ENCODE results near the gene VSTM2B.
"Not testable (repeated sequence)": the region's sequence is repeated elsewhere in the genome, so short reads cannot be mapped to it uniquely, and the experiment has no call there.

The VSTM2B gene

DNA sequence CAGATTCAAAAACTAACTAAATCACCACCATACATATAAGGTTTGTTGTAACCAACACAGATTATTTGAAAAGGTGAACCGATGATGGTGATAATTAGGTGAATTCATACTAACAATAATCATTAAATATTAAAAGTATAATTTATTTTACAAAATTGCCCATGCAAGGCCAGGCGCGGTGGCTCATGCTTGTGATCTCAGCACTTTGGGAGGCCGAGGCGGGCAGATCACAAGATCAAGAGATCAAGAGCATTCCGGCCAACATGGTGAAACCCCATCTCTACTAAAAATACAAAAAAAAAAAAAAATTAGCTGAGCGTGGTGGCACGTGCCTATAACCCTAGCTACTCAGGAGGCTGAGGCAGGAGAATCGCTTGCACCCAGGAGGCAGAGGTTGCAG is 38.8 kb upstream of the VSTM2B start:
- H3K27me3 ChIP-seq (ENCODE audit: control insufficient read depth in 3 of 3, insufficient read depth in 3 of 3, low read depth in 1 of 3, low read length in 3 of 3); H3K4me3 ChIP-seq (ENCODE audit: low read length in 2 of 2); H2BK120ac ChIP-seq (ENCODE audit: low read depth, low read length); H4K8ac ChIP-seq (ENCODE audit: low read depth, low read length); H3K18ac ChIP-seq (ENCODE audit: low read length); H3K23ac ChIP-seq (ENCODE audit: low read depth, low read length, poor library complexity); H2BK12ac ChIP-seq (ENCODE audit: low read length); H3K4me1 ChIP-seq (ENCODE audit: control insufficient read depth in 2 of 2, insufficient read depth in 1 of 2, low read depth in 1 of 2, low read length in 2 of 2); H3K4me2 ChIP-seq (ENCODE audit: insufficient read depth, low read length, poor library complexity, severe bottlenecking); H3K4ac ChIP-seq (ENCODE audit: low read length); H2BK5ac ChIP-seq (ENCODE audit: low read length); H3K9ac ChIP-seq (ENCODE audit: low read depth, low read length, poor library complexity); H3K36me3 ChIP-seq (replicated peaks in 1 of 2; ENCODE audit: control insufficient read depth in 2 of 2, insufficient read depth in 2 of 2, low read length in 2 of 2); H2AK5ac ChIP-seq (ENCODE audit: low read depth, low read length); H3K79me1 ChIP-seq (ENCODE audit: low read depth, low read length); H2BK15ac ChIP-seq (ENCODE audit: low read length); H2AFZ ChIP-seq (ENCODE audit: low read length); H3K14ac ChIP-seq (ENCODE audit: low read length); H3K27ac ChIP-seq (replicated peaks; ENCODE audit: low read length); H4K91ac ChIP-seq (ENCODE audit: low read depth, low read length, poor library complexity); DNase-seq (ENCODE audit: low spot score); H3K9me3 ChIP-seq (replicated peaks in 1 of 2; ENCODE audit: control insufficient read depth in 2 of 2, insufficient read depth in 1 of 2, low read depth in 1 of 2, low read length in 2 of 2): not testable (repeated sequence)
- no CpG with 5 or more reads among the region's 9 CpGs for WGBS, 2 donors (ENCODE audit: extremely low coverage in 2 of 2, insufficient read length in 2 of 2, insufficient replicate concordance in 1 of 2)

GRCh38 chr19:29487432-29487831 is 38.4 kb upstream of the VSTM2B start:
- no peak overlapping the region for H2BK5ac ChIP-seq (ENCODE audit: low read length)
- peaks cover 0 to 1% (median 0%) of the 10 kb centered on the region in 3 experiments for H3K27me3 ChIP-seq (ENCODE audit: control insufficient read depth in 3 of 3, insufficient read depth in 3 of 3, low read depth in 1 of 3, low read length in 3 of 3)
- no peak overlapping the region for H2BK12ac ChIP-seq (ENCODE audit: low read length)
- no peaks in the 10 kb centered on the region for H3K79me1 ChIP-seq (ENCODE audit: low read depth, low read length)
- H3K18ac ChIP-seq (ENCODE audit: low read length): no peak overlapping the region
- H2AK5ac ChIP-seq (ENCODE audit: low read depth, low read length): no peak overlapping the region
- no peak overlapping the region for H3K27ac ChIP-seq (replicated peaks; ENCODE audit: low read length)
- H3K4me3 ChIP-seq (ENCODE audit: low read length in 2 of 2): no peak overlapping the region
- H3K9ac ChIP-seq (ENCODE audit: low read depth, low read length, poor library complexity): no peak overlapping the region
- no peak overlapping the region for H4K91ac ChIP-seq (ENCODE audit: low read depth, low read length, poor library complexity)
- H3K4me2 ChIP-seq (ENCODE audit: insufficient read depth, low read length, poor library complexity, severe bottlenecking): no peak overlapping the region
- H3K4me1 ChIP-seq (ENCODE audit: control insufficient read depth in 2 of 2, insufficient read depth in 1 of 2, low read depth in 1 of 2, low read length in 2 of 2): no peaks in the 10 kb centered on the region
- no peak overlapping the region for H2BK15ac ChIP-seq (ENCODE audit: low read length)
- H2AFZ ChIP-seq (ENCODE audit: low read length): no peak overlapping the region
- no peak overlapping the region for H3K4ac ChIP-seq (ENCODE audit: low read length)
- no peaks in the 10 kb centered on the region for H3K9me3 ChIP-seq (replicated peaks in 1 of 2; ENCODE audit: control insufficient read depth in 2 of 2, insufficient read depth in 1 of 2, low read depth in 1 of 2, low read length in 2 of 2)
- H3K23ac ChIP-seq (ENCODE audit: low read depth, low read length, poor library complexity): no peak overlapping the region
- H2BK120ac ChIP-seq (ENCODE audit: low read depth, low read length): no peak overlapping the region
- H4K8ac ChIP-seq (ENCODE audit: low read depth, low read length): no peak overlapping the region
- no peak for DNase-seq (ENCODE audit: low spot score)
- WGBS, 2 donors (ENCODE audit: extremely low coverage in 2 of 2, insufficient read length in 2 of 2, insufficient replicate concordance in 1 of 2): no CpG with 5 or more reads among the region's 7 CpGs
- H3K14ac ChIP-seq (ENCODE audit: low read length): no peak overlapping the region
- no peaks in the 10 kb centered on the region for H3K36me3 ChIP-seq (replicated peaks in 1 of 2; ENCODE audit: control insufficient read depth in 2 of 2, insufficient read depth in 2 of 2, low read length in 2 of 2)

GRCh38 chr19:29488316-29488715 is 37.5 kb upstream of the VSTM2B start:
- Histone ChIP-seq H4K8ac (ENCODE audit: low read depth, low read length) (no peak overlapping the region), H3K36me3 (replicated peaks in 1 of 2; ENCODE audit: control insufficient read depth in 2 of 2, insufficient read depth in 2 of 2, low read length in 2 of 2) (no peaks in the 10 kb centered on the region), H2BK5ac (ENCODE audit: low read length) (no peak overlapping the region), H2BK120ac (ENCODE audit: low read depth, low read length) (no peak overlapping the region), H3K27me3 (ENCODE audit: control insufficient read depth in 3 of 3, insufficient read depth in 3 of 3, low read depth in 1 of 3, low read length in 3 of 3) (peaks cover 0 to 6% (median 0%) of the 10 kb centered on the region in 3 experiments), H3K4me3 (ENCODE audit: low read length in 2 of 2) (no peak overlapping the region), H3K79me1 (ENCODE audit: low read depth, low read length) (no peaks in the 10 kb centered on the region), H4K91ac (ENCODE audit: low read depth, low read length, poor library complexity) (no peak overlapping the region), H3K4ac (ENCODE audit: low read length) (no peak overlapping the region), H3K23ac (ENCODE audit: low read depth, low read length, poor library complexity) (no peak overlapping the region), H3K27ac (replicated peaks; ENCODE audit: low read length) (no peak overlapping the region), H3K4me1 (ENCODE audit: control insufficient read depth in 2 of 2, insufficient read depth in 1 of 2, low read depth in 1 of 2, low read length in 2 of 2) (no peaks in the 10 kb centered on the region), H2BK12ac (ENCODE audit: low read length) (no peak overlapping the region), H3K14ac (ENCODE audit: low read length) (no peak overlapping the region), H3K18ac (ENCODE audit: low read length) (no peak overlapping the region), H2AFZ (ENCODE audit: low read length) (no peak overlapping the region), H2AK5ac (ENCODE audit: low read depth, low read length) (no peak overlapping the region), H3K9ac (ENCODE audit: low read depth, low read length, poor library complexity) (no peak overlapping the region), H3K4me2 (ENCODE audit: insufficient read depth, low read length, poor library complexity, severe bottlenecking) (no peak overlapping the region), H2BK15ac (ENCODE audit: low read length) (no peak overlapping the region), H3K9me3 (replicated peaks in 1 of 2; ENCODE audit: control insufficient read depth in 2 of 2, insufficient read depth in 1 of 2, low read depth in 1 of 2, low read length in 2 of 2) (no peaks in the 10 kb centered on the region)
- DNase-seq (ENCODE audit: low spot score): no peak
- WGBS, 2 donors (ENCODE audit: extremely low coverage in 2 of 2, insufficient read length in 2 of 2, insufficient replicate concordance in 1 of 2): no CpG with 5 or more reads among the region's 5 CpGs

- Histone ChIP-seq H3K36me3 (replicated peaks in 1 of 2; ENCODE audit: control insufficient read depth in 2 of 2, insufficient read depth in 2 of 2, low read length in 2 of 2) (no peaks in the 10 kb centered on the region), H3K18ac (ENCODE audit: low read length) (no peak overlapping the region), H2BK5ac (ENCODE audit: low read length) (no peak overlapping the region), H3K4me3 (ENCODE audit: low read length in 2 of 2) (no peak overlapping the region), H3K9ac (ENCODE audit: low read depth, low read length, poor library complexity) (no peak overlapping the region), H4K91ac (ENCODE audit: low read depth, low read length, poor library complexity) (no peak overlapping the region), H2BK15ac (ENCODE audit: low read length) (no peak overlapping the region), H3K23ac (ENCODE audit: low read depth, low read length, poor library complexity) (no peak overlapping the region), H3K14ac (ENCODE audit: low read length) (no peak overlapping the region), H3K9me3 (replicated peaks in 1 of 2; ENCODE audit: control insufficient read depth in 2 of 2, insufficient read depth in 1 of 2, low read depth in 1 of 2, low read length in 2 of 2) (no peaks in the 10 kb centered on the region), H4K8ac (ENCODE audit: low read depth, low read length) (no peak overlapping the region), H3K4ac (ENCODE audit: low read length) (no peak overlapping the region), H3K4me1 (ENCODE audit: control insufficient read depth in 2 of 2, insufficient read depth in 1 of 2, low read depth in 1 of 2, low read length in 2 of 2) (no peaks in the 10 kb centered on the region), H2BK12ac (ENCODE audit: low read length) (no peak overlapping the region), H3K79me1 (ENCODE audit: low read depth, low read length) (no peaks in the 10 kb centered on the region), H2BK120ac (ENCODE audit: low read depth, low read length) (no peak overlapping the region), H2AFZ (ENCODE audit: low read length) (no peak overlapping the region), H2AK5ac (ENCODE audit: low read depth, low read length) (no peak overlapping the region), H3K4me2 (ENCODE audit: insufficient read depth, low read length, poor library complexity, severe bottlenecking) (no peak overlapping the region), H3K27ac (replicated peaks; ENCODE audit: low read length) (no peak overlapping the region), H3K27me3 (ENCODE audit: control insufficient read depth in 3 of 3, insufficient read depth in 3 of 3, low read depth in 1 of 3, low read length in 3 of 3) (peaks cover 0 to 6% (median 0%) of the 10 kb centered on the region in 3 experiments)
- DNase-seq (ENCODE audit: low spot score): no peak
- no CpG with 5 or more reads among the region's 16 CpGs for WGBS, 2 donors (ENCODE audit: extremely low coverage in 2 of 2, insufficient read length in 2 of 2, insufficient replicate concordance in 1 of 2)
Observed at GRCh38 chr19:29489172-29489951, 36.4 kb upstream of the VSTM2B start.

All from neuronal stem cell (in vitro differentiated cells).